Liver (tissue), 9 donors: Measurements from ENCODE around the gene PLXNB1. TPM values are rescaled to one million over a fixed set of nuclear protein-coding genes. Genes with fewer than 3 reads are reported as not detected.

ENCODE experiments used
- DNase-seq: peaks from one replicate; pipeline ENCODE4 v3.0.0-alpha.2; 2017; ENCODE audit warnings: low spot score
- H3K27ac ChIP-seq, 2 donors: one replicate each; pipeline ENCODE4 v1.7.0; 2013; ENCODE audit warnings: inconsistent platforms in 2 of 2, low read length in 2 of 2, control low read depth in 1 of 2, low read depth in 1 of 2, mild to moderate bottlenecking in 1 of 2
- H3K27me3 ChIP-seq, 4 donors: one replicate each; pipeline versions ENCODE4 v1.6.1 to v1.7.0; 2013; ENCODE audit warnings: low read length in 3 of 4, inconsistent platforms in 1 of 4, mild to moderate bottlenecking in 1 of 4, moderate library complexity in 1 of 4; ENCODE audit not compliant: control insufficient read depth in 4 of 4, insufficient read depth in 4 of 4
- H3K36me3 ChIP-seq, 4 donors: one replicate each; pipeline versions ENCODE4 v1.6.1 to v1.7.0; 2013; ENCODE audit warnings: low read length in 3 of 4, mild to moderate bottlenecking in 3 of 4, low read depth in 1 of 4, moderate library complexity in 1 of 4; ENCODE audit not compliant: control insufficient read depth in 4 of 4, insufficient read depth in 3 of 4
- H3K4me1 ChIP-seq, 4 donors: one replicate each; pipeline versions ENCODE4 v1.6.1 to v1.7.0; 2013; ENCODE audit warnings: low read length in 3 of 4, mild to moderate bottlenecking in 3 of 4, moderate library complexity in 1 of 4; ENCODE audit not compliant: control insufficient read depth in 4 of 4, insufficient read depth in 4 of 4
- H3K4me3 ChIP-seq, 3 donors: one replicate each; pipeline versions ENCODE4 v1.6.1 to v1.7.0; 2013; ENCODE audit warnings: low read length in 3 of 3, control low read depth in 1 of 3, low read depth in 1 of 3, mild to moderate bottlenecking in 1 of 3
- H3K9ac ChIP-seq, 2 donors: one replicate each; pipeline ENCODE4 v1.7.0; 2013; ENCODE audit warnings: low read length in 2 of 2, mild to moderate bottlenecking in 2 of 2, moderate library complexity in 2 of 2, control low read depth in 1 of 2, low read depth in 1 of 2
- H3K9me3 ChIP-seq, 4 donors: one replicate each; pipeline versions ENCODE4 v1.6.1 to v1.7.0; 2013; ENCODE audit warnings: low read length in 3 of 4; ENCODE audit not compliant: control insufficient read depth in 4 of 4
- FOXA1 ChIP-seq: IDR thresholded peaks from 2 replicates; pipeline ENCODE4 v1.6.1; 2016; ENCODE audit warnings: antibody characterized with exemption
- FOXA2 ChIP-seq: IDR thresholded peaks from 2 replicates; pipeline ENCODE4 v1.6.1; 2016; ENCODE audit warnings: antibody characterized with exemption
- HNF4A ChIP-seq, 2 donors: conservative IDR thresholded peaks; 2 replicates each; pipeline ENCODE4 v1.6.1; 2016; ENCODE audit warnings: antibody characterized with exemption in 2 of 2, mild to moderate bottlenecking in 2 of 2
- HNF4G ChIP-seq: IDR thresholded peaks from 2 replicates; pipeline ENCODE4 v1.6.1; 2016; ENCODE audit warnings: antibody characterized with exemption
- JUND ChIP-seq, 2 donors: IDR thresholded peaks; 2 replicates each; pipeline ENCODE4 v1.6.1; 2016; ENCODE audit warnings: antibody characterized with exemption in 2 of 2
- NR2F2 ChIP-seq: IDR thresholded peaks from 2 replicates; pipeline ENCODE4 v1.6.1; 2016; ENCODE audit warnings: antibody characterized with exemption
- RAD21 ChIP-seq, 2 donors: IDR thresholded peaks; 2 replicates each; pipeline ENCODE4 v1.6.1; 2016; ENCODE audit warnings: antibody characterized with exemption in 2 of 2, mild to moderate bottlenecking in 2 of 2
- RXRA ChIP-seq, 2 donors: IDR thresholded peaks; 2 replicates each; pipeline ENCODE4 v1.6.1; 2017 to 2018; ENCODE audit warnings: antibody characterized with exemption in 2 of 2, mild to moderate bottlenecking in 1 of 2
- SP1 ChIP-seq: IDR thresholded peaks from 2 replicates; pipeline ENCODE4 v1.6.1; 2018; ENCODE audit warnings: antibody characterized with exemption, mild to moderate bottlenecking
- TAF1 ChIP-seq: conservative IDR thresholded peaks from 2 replicates; pipeline ENCODE4 v1.6.1; 2016; ENCODE audit warnings: antibody characterized with exemption, mild to moderate bottlenecking
- YY1 ChIP-seq: IDR thresholded peaks from 2 replicates; pipeline ENCODE4 v1.6.1; 2016; ENCODE audit warnings: antibody characterized with exemption, mild to moderate bottlenecking
- WGBS: extraction: QIAGEN DNeasy Blood & Tissue Kit; methylation state at CpG from one replicate; pipeline ENCODE4 v1.1.7; 2013; 5-methylcytosine and 5-hydroxymethylcytosine counted together
- polyA plus RNA-seq, 2 donors: library from polyadenylated mRNA; stranded (reverse) in 1 of 2; unstranded in 1 of 2; fragments of 200-250 nt in 1 of 2; fragments of >200 nt in 1 of 2; fragmentation: Nextera tagmentation in 1 of 2; extraction: Ambion mirVana in 1 of 2; gene quantifications; one replicate each; pipeline versions ENCODE4 v1.2.1 to v1.2.3, GENCODE V29; 2013 to 2015
- total RNA-seq, 2 donors: library from RNA; depleted of rRNA; stranded (reverse); fragments of >200 nt; gene quantifications; one replicate each; pipeline ENCODE4 v1.2.3, GENCODE V29; 2014
- TF ChIP-seq, protein P1 (sequence below): IDR thresholded peaks from 2 replicates; pipeline ENCODE4 v1.6.1; 2016; ENCODE audit warnings: antibody characterized with exemption
- TF ChIP-seq, protein P2 (sequence below): fragments of 150-350 bp; IDR thresholded peaks from 2 replicates; pipeline ENCODE4 v1.5.1; 2017; ENCODE audit warnings: improper control_type of control experiment, low read depth, low read length; ENCODE audit not compliant: missing input control
- TF ChIP-seq, protein P3 (sequence below): IDR thresholded peaks from 2 replicates; pipeline ENCODE4 v1.6.1; 2016; ENCODE audit warnings: antibody characterized with exemption, mild to moderate bottlenecking
- TF ChIP-seq, protein P4 (sequence below): IDR thresholded peaks from 2 replicates; pipeline ENCODE4 v1.6.1; 2016; ENCODE audit warnings: antibody characterized with exemption
- donor health status: healthy.
- donor health status: healthy.
- donor health status: healthy.
- donor health status: healthy.
- donor health status: healthy.

PLXNB1 gene
- total and polyA plus RNA-seq, 4 donors = 38.1 to 204 (median 72.9) TPM

DNA sequence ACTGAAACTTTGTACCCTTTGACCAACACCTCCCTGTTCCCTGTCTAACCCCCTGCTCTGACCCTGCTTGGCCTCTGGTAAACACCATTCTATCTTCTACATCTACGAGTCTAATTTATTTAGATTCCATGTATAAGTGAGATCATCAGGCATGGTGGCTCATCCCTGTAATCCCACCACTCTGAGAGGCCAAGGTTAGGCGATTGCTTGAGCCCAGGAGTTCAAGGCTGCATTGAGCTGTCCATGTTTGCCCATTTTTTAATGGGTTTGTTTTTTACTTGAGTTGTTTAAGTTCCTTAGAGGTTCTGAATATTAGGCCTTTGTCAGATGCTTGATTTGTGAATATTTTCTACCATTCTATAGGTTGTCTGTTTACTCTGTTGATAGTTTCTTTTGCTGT, 40.9 kb downstream of the PLXNB1 start:
- H3K4me1 ChIP-seq = no peaks in the 10 kb centered on the region
- no peak overlapping the region for H3K27ac ChIP-seq
- H3K36me3 ChIP-seq = no peaks in the 10 kb centered on the region
- peaks cover 0 to 5% (median 0%) of the 10 kb centered on the region in 4 donors for H3K9me3 ChIP-seq
- no peak overlapping the region for H3K4me3 ChIP-seq
- DNase-seq = no peak
- TF ChIP-seq TAF1 = no peak
- TF ChIP-seq, protein P1, sequence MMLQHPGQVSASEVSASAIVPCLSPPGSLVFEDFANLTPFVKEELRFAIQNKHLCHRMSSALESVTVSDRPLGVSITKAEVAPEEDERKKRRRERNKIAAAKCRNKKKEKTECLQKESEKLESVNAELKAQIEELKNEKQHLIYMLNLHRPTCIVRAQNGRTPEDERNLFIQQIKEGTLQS = no peak
- TF ChIP-seq FOXA1 = no peak
- TF ChIP-seq, protein P2, sequence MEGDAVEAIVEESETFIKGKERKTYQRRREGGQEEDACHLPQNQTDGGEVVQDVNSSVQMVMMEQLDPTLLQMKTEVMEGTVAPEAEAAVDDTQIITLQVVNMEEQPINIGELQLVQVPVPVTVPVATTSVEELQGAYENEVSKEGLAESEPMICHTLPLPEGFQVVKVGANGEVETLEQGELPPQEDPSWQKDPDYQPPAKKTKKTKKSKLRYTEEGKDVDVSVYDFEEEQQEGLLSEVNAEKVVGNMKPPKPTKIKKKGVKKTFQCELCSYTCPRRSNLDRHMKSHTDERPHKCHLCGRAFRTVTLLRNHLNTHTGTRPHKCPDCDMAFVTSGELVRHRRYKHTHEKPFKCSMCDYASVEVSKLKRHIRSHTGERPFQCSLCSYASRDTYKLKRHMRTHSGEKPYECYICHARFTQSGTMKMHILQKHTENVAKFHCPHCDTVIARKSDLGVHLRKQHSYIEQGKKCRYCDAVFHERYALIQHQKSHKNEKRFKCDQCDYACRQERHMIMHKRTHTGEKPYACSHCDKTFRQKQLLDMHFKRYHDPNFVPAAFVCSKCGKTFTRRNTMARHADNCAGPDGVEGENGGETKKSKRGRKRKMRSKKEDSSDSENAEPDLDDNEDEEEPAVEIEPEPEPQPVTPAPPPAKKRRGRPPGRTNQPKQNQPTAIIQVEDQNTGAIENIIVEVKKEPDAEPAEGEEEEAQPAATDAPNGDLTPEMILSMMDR = no peak
- no peak for TF ChIP-seq YY1
- TF ChIP-seq JUND (IDR thresholded peaks at IDR 0.05) = no peak
- TF ChIP-seq FOXA2 = no peak
- TF ChIP-seq, protein P3, sequence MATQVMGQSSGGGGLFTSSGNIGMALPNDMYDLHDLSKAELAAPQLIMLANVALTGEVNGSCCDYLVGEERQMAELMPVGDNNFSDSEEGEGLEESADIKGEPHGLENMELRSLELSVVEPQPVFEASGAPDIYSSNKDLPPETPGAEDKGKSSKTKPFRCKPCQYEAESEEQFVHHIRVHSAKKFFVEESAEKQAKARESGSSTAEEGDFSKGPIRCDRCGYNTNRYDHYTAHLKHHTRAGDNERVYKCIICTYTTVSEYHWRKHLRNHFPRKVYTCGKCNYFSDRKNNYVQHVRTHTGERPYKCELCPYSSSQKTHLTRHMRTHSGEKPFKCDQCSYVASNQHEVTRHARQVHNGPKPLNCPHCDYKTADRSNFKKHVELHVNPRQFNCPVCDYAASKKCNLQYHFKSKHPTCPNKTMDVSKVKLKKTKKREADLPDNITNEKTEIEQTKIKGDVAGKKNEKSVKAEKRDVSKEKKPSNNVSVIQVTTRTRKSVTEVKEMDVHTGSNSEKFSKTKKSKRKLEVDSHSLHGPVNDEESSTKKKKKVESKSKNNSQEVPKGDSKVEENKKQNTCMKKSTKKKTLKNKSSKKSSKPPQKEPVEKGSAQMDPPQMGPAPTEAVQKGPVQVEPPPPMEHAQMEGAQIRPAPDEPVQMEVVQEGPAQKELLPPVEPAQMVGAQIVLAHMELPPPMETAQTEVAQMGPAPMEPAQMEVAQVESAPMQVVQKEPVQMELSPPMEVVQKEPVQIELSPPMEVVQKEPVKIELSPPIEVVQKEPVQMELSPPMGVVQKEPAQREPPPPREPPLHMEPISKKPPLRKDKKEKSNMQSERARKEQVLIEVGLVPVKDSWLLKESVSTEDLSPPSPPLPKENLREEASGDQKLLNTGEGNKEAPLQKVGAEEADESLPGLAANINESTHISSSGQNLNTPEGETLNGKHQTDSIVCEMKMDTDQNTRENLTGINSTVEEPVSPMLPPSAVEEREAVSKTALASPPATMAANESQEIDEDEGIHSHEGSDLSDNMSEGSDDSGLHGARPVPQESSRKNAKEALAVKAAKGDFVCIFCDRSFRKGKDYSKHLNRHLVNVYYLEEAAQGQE = no peak
- TF ChIP-seq RAD21 (IDR thresholded peaks at IDR 0.05) = no peak
- no peaks in the 10 kb centered on the region for H3K27me3 ChIP-seq
- no peak overlapping the region for H3K9ac ChIP-seq
- 65% methylated on average over 2 of the region's 2 CpGs for WGBS

DNA sequence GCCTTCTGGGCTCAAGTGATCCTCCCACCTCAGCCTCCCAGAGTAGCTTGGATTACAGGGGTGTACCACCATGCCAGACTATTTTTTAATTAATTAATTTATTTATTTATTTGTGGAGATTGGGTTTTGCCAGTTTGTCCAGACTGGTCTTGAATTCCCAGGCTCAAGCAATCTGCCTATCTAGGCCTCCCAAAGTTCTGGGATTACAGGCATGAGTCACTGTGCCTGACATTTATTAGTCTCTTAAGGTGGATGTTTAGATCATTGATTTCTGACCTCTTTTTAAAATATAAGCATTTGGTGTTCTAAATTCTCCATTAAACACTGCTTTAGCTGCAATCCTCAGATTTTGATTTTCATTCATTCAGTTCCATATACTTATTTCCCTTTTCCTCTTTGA, 42.3 kb downstream of the PLXNB1 start:
- Histone ChIP-seq H3K9ac (no peak overlapping the region), H3K9me3 (peaks cover 0 to 5% (median 0%) of the 10 kb centered on the region in 4 donors), H3K4me1 (no peaks in the 10 kb centered on the region), H3K36me3 (no peaks in the 10 kb centered on the region), H3K4me3 (no peak overlapping the region), H3K27me3 (no peaks in the 10 kb centered on the region), H3K27ac (no peak overlapping the region)
- TF ChIP-seq RAD21 (IDR thresholded peaks at IDR 0.05) (no peak), NR2F2 (no peak), HNF4A (conservative IDR thresholded peaks at IDR 0.05) (no peak), JUND (IDR thresholded peaks at IDR 0.05) (no peak), SP1 (no peak), HNF4G (no peak), RXRA (IDR thresholded peaks at IDR 0.05) (no peak), FOXA1 (no peak), YY1 (no peak), FOXA2 (no peak)
- TF ChIP-seq, protein P2 = no peak
- TF ChIP-seq, protein P1 = no peak
- TF ChIP-seq, protein P4, sequence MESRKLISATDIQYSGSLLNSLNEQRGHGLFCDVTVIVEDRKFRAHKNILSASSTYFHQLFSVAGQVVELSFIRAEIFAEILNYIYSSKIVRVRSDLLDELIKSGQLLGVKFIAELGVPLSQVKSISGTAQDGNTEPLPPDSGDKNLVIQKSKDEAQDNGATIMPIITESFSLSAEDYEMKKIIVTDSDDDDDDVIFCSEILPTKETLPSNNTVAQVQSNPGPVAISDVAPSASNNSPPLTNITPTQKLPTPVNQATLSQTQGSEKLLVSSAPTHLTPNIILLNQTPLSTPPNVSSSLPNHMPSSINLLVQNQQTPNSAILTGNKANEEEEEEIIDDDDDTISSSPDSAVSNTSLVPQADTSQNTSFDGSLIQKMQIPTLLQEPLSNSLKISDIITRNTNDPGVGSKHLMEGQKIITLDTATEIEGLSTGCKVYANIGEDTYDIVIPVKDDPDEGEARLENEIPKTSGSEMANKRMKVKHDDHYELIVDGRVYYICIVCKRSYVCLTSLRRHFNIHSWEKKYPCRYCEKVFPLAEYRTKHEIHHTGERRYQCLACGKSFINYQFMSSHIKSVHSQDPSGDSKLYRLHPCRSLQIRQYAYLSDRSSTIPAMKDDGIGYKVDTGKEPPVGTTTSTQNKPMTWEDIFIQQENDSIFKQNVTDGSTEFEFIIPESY = no peak
- no peak for DNase-seq
